ENCODE data around the gene DCAF12.

DNA sequence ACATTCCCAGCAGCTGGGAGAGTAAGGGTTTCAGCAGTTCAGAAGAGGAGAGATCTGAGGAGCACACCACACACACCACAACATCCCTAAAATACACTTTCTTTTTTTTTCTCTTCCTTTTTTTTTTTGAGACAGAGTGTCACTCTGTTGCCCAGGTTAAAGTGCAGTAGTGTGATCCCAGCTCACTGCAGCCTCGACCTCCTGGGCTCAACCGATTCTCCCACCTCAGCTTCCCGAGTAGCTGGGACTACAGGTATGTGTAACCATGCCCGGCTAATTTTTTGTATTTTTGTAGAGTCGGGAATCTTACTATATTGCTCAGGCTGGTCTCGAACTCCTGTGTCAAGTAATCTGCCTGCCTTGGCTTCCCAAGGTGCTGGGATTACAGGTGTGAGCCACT, 42.6 kb upstream of the DCAF12 start:
- TF ChIP-seq HOXA7 (CRISPR knock-in tag; IDR thresholded peaks at IDR 0.05) (no peak), EP300 (IDR thresholded peaks at IDR 0.05) (no peak), CBX2 (IDR thresholded peaks at IDR 0.05; ENCODE audit: borderline replicate concordance, low read depth) (no peak), HDAC2 (IDR thresholded peaks at IDR 0.05) (no peak), KDM5A (IDR thresholded peaks at IDR 0.05) (no peak), RAD21 (conservative IDR thresholded peaks at IDR 0.05 in 1 of 2, IDR thresholded peaks at IDR 0.05 in 1 of 2) (no peak), RCOR1 (IDR thresholded peaks at IDR 0.05; ENCODE audit: low read depth, low read length) (no peak), POLR2A (IDR thresholded peaks at IDR 0.05; ENCODE audit: low read length) (no peak), CBX8 (IDR thresholded peaks at IDR 0.05) (no peak), CEBPB (IDR thresholded peaks at IDR 0.05) (no peak)
- TF ChIP-seq, protein P1, sequence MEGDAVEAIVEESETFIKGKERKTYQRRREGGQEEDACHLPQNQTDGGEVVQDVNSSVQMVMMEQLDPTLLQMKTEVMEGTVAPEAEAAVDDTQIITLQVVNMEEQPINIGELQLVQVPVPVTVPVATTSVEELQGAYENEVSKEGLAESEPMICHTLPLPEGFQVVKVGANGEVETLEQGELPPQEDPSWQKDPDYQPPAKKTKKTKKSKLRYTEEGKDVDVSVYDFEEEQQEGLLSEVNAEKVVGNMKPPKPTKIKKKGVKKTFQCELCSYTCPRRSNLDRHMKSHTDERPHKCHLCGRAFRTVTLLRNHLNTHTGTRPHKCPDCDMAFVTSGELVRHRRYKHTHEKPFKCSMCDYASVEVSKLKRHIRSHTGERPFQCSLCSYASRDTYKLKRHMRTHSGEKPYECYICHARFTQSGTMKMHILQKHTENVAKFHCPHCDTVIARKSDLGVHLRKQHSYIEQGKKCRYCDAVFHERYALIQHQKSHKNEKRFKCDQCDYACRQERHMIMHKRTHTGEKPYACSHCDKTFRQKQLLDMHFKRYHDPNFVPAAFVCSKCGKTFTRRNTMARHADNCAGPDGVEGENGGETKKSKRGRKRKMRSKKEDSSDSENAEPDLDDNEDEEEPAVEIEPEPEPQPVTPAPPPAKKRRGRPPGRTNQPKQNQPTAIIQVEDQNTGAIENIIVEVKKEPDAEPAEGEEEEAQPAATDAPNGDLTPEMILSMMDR (IDR thresholded peaks at IDR 0.05), result no peak
- TF ChIP-seq, protein P2, sequence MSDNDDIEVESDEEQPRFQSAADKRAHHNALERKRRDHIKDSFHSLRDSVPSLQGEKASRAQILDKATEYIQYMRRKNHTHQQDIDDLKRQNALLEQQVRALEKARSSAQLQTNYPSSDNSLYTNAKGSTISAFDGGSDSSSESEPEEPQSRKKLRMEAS (IDR thresholded peaks at IDR 0.05), result no peak
